Parathyroid adenoma (tissue), 2 donors: ENCODE measurements around the gene BEND7.

Experiments
- H2AFZ ChIP-seq: fragments of 300-600 bp; sonication (generic); one replicate; pipeline ENCODE4 v1.7.0; 2017; ENCODE audit warnings: antibody characterized with exemption, mild to moderate bottlenecking
- H3K27ac ChIP-seq: fragments of 300-600 bp; sonication (generic); one replicate; pipeline ENCODE4 v1.7.0; 2017
- H3K27me3 ChIP-seq: fragments of 300-600 bp; sonication (generic); one replicate; pipeline ENCODE4 v1.7.0; 2017; ENCODE audit warnings: low read length; ENCODE audit not compliant: control insufficient read depth, insufficient read depth
- H3K36me3 ChIP-seq: fragments of 300-600 bp; sonication (generic); one replicate; pipeline ENCODE4 v1.7.0; 2017; ENCODE audit warnings: low read length; ENCODE audit not compliant: control insufficient read depth, insufficient read depth
- H3K4me1 ChIP-seq: fragments of 300-600 bp; sonication (generic); one replicate; pipeline ENCODE4 v1.7.0; 2017; ENCODE audit warnings: control low read depth
- H3K4me2 ChIP-seq: fragments of 300-600 bp; sonication (generic); one replicate; pipeline ENCODE4 v1.7.0; 2017; ENCODE audit warnings: low read length
- H3K4me3 ChIP-seq: fragments of 300-600 bp; sonication (generic); one replicate; pipeline ENCODE4 v1.7.0; 2017; ENCODE audit warnings: low read depth, low read length
- H3K79me2 ChIP-seq: fragments of 300-600 bp; sonication (generic); one replicate; pipeline ENCODE4 v1.7.0; 2017; ENCODE audit warnings: control low read depth
- H3K9ac ChIP-seq: fragments of 300-600 bp; sonication (generic); one replicate; pipeline ENCODE4 v1.7.0; 2017; ENCODE audit warnings: mild to moderate bottlenecking
- H3K9me3 ChIP-seq: fragments of 300-600 bp; sonication (generic); one replicate; pipeline ENCODE4 v1.7.0; 2017; ENCODE audit warnings: low read length; ENCODE audit not compliant: control insufficient read depth
- TF ChIP-seq, protein P1 (sequence below): fragments of 300-600 bp; sonication (generic); IDR thresholded peaks from one replicate; pipeline ENCODE4 v1.7.0; 2017; ENCODE audit warnings: antibody characterized with exemption, mild to moderate bottlenecking
- donor health status: primary hyperparathyroidism.

BEND7 gene

DNA sequence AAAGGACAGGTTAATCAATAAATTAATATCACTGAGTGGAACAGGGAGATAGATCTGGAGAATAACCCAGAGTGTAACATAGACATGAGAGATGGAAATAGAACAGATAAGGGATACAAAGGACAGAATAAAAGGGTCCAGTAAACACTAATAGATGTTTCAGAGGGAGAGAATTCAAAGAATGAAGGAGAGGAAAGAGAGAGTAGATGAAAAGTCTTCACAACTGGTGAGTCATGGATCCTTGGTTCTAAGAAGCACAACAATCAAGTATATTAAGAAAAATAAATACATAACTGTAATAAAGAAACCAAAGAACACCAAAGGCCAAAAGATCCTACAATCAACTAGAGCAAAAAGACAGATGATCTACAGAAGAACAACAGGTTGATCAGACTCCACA, 66.3 kb downstream of the BEND7 start:
- H3K9ac ChIP-seq: no peak overlapping the region
- no peaks in the 10 kb centered on the region for H3K9me3 ChIP-seq
- no peaks in the 10 kb centered on the region for H3K36me3 ChIP-seq
- no peak overlapping the region for H3K4me3 ChIP-seq
- H3K4me1 ChIP-seq: no peaks in the 10 kb centered on the region
- no peaks in the 10 kb centered on the region for H3K79me2 ChIP-seq
- H3K4me2 ChIP-seq: no peak overlapping the region
- TF ChIP-seq, protein P1, sequence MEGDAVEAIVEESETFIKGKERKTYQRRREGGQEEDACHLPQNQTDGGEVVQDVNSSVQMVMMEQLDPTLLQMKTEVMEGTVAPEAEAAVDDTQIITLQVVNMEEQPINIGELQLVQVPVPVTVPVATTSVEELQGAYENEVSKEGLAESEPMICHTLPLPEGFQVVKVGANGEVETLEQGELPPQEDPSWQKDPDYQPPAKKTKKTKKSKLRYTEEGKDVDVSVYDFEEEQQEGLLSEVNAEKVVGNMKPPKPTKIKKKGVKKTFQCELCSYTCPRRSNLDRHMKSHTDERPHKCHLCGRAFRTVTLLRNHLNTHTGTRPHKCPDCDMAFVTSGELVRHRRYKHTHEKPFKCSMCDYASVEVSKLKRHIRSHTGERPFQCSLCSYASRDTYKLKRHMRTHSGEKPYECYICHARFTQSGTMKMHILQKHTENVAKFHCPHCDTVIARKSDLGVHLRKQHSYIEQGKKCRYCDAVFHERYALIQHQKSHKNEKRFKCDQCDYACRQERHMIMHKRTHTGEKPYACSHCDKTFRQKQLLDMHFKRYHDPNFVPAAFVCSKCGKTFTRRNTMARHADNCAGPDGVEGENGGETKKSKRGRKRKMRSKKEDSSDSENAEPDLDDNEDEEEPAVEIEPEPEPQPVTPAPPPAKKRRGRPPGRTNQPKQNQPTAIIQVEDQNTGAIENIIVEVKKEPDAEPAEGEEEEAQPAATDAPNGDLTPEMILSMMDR: no peak
- H2AFZ ChIP-seq: no peak overlapping the region
- no peaks in the 10 kb centered on the region for H3K27me3 ChIP-seq
- H3K27ac ChIP-seq: no peak overlapping the region

DNA sequence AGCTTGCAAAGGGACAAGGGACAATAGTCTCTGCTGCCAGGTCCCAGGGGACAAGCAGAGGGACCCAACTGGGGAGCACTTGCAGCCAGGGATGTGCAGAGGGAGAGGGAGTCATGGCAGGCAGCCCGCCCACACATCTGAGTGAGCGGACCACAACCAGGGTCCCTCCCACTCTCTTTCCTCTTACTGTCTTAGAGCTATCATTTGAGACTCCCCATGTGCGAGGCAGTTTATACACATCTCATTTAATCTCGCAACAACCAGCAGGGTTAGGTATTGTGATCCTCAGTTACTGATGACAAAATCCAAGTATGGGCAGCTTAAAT, 70.2 kb downstream of the BEND7 start:
- no peak overlapping the region for H3K4me3 ChIP-seq
- no peaks in the 10 kb centered on the region for H3K4me1 ChIP-seq
- H3K36me3 ChIP-seq: no peaks in the 10 kb centered on the region
- no peaks in the 10 kb centered on the region for H3K79me2 ChIP-seq
- TF ChIP-seq, protein P1: no peak
- no peak overlapping the region for H3K27ac ChIP-seq
- H3K9me3 ChIP-seq: no peaks in the 10 kb centered on the region
- no peak overlapping the region for H2AFZ ChIP-seq
- no peak overlapping the region for H3K4me2 ChIP-seq
- H3K27me3 ChIP-seq: no peaks in the 10 kb centered on the region
- no peak overlapping the region for H3K9ac ChIP-seq

DNA sequence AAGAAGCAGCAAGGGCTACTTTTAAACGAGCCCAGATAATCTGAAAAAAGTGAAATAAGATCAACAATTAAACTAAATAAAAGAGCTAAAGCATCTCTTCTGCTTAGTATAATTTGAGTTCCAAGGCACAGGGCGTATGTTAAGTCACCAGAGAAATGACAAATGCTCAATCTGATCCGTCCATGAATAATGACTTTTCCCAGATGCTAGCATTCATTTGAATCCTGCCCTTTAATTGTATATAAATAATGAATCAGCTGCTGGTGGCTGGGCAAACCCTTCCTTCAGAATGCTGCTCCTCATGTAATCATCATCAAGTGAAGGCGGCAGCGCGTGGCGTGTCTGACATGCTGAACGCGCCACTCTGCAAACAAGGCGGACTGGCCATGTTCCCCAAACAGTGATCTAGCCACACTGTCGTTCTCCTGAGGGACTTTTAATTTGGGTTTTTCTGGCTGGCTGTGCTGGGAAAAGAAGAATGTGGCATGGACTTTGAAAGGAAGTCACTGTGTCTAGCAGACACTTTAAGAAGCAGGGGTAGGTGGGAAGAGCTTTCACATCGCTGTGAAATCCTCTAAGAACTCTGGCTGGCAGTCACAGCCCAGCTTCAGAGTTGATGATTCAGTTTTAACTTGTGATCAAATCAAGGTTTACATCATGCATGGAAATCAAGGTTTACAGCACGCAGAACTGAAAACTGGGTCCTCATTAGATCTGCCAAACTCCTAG, 70.7 kb downstream of the BEND7 start:
- H3K9ac ChIP-seq: no peak overlapping the region
- H3K4me3 ChIP-seq: no peak overlapping the region
- H3K9me3 ChIP-seq: no peaks in the 10 kb centered on the region
- no peaks in the 10 kb centered on the region for H3K79me2 ChIP-seq
- H3K36me3 ChIP-seq: no peaks in the 10 kb centered on the region
- H3K4me2 ChIP-seq: no peak overlapping the region
- H3K27me3 ChIP-seq: no peaks in the 10 kb centered on the region
- H3K27ac ChIP-seq: no peak overlapping the region
- TF ChIP-seq, protein P1: no peak
- no peaks in the 10 kb centered on the region for H3K4me1 ChIP-seq
- no peak overlapping the region for H2AFZ ChIP-seq

DNA sequence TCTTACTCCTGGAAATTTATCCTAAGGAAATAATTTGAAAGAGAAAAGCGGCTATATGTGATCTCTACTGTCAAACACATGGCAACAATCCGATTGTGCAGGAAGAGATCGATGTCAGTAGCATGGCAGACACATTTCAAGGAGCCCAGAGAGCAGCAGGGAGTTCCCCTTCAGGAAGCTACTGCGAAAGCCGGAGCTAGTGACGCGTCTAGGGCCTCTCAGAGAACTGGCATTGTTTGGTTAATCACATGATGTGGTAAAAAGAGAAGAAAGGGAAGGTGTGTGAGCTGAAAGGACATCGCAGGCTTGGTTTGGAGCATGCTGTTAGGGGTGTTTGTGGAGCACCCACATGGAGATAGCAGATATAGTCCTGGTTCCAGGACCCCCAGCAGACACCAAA, 74.9 kb downstream of the BEND7 start:
- H2AFZ ChIP-seq: no peak overlapping the region
- no peaks in the 10 kb centered on the region for H3K9me3 ChIP-seq
- no peaks in the 10 kb centered on the region for H3K4me1 ChIP-seq
- no peak overlapping the region for H3K27ac ChIP-seq
- TF ChIP-seq, protein P1: no peak
- no peak overlapping the region for H3K4me3 ChIP-seq
- no peak overlapping the region for H3K9ac ChIP-seq
- no peak overlapping the region for H3K4me2 ChIP-seq
- no peaks in the 10 kb centered on the region for H3K36me3 ChIP-seq
- H3K79me2 ChIP-seq: no peaks in the 10 kb centered on the region
- no peaks in the 10 kb centered on the region for H3K27me3 ChIP-seq

DNA sequence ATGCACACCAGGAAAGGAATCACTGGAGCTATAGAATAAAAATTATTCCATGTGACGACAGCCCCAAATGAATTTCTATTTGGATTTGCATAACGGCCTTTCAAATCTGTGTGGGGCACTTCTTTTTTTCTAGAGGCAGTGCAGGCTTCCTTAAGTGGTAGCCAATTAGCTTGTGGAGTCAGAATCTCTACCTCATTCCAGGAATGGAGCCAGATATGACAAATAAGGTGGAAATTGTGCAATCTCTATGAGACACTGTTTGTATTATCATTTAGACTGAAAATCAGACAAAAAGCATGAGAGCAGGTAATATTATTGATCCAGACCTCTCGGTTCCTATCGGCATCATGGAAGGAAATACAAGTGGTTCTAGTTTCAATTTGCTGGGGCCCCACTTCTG, 78.7 kb downstream of the BEND7 start:
- H3K4me3 ChIP-seq: no peak overlapping the region

More for the DNA sequence above, 78.7 kb downstream of the BEND7 start:
- Histone ChIP-seq H3K4me2 (no peak overlapping the region), H2AFZ (no peak overlapping the region), H3K9me3 (no peaks in the 10 kb centered on the region), H3K27ac (no peak overlapping the region), H3K4me1 (no peaks in the 10 kb centered on the region), H3K9ac (no peak overlapping the region), H3K79me2 (no peaks in the 10 kb centered on the region), H3K36me3 (no peaks in the 10 kb centered on the region), H3K27me3 (no peaks in the 10 kb centered on the region)
- TF ChIP-seq, protein P1: no peak
